Non-pigmented ciliary epithelial cell (primary cell): Measurements from ENCODE around the gene MIEF2.

Experiments used
- DNase-seq: peaks from one replicate; pipeline ENCODE4 v3.0.0-alpha.2; 2010; ENCODE audit warnings: low read depth

MIEF2 gene

DNA sequence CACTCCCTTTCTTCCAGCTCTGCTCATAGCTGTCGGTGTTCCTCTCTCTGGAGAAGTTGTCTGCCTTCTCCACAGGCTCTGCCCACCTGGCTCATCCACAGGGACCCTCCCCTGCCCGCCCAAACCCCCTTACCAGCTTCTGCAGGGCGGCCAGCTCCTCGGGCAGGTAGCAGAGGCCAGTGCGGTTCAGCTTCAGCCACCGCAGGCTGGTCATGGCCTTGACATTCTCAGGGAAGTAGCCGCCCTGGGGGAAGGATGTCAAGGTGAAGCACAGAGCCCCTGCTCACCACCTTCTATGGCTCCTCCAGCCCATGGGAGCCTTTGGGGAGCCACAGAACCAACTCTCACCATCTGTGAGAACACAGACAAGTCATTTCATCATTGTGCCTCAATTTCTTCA lies 3.7 kb upstream of the MIEF2 start:
- no peak for DNase-seq

DNA sequence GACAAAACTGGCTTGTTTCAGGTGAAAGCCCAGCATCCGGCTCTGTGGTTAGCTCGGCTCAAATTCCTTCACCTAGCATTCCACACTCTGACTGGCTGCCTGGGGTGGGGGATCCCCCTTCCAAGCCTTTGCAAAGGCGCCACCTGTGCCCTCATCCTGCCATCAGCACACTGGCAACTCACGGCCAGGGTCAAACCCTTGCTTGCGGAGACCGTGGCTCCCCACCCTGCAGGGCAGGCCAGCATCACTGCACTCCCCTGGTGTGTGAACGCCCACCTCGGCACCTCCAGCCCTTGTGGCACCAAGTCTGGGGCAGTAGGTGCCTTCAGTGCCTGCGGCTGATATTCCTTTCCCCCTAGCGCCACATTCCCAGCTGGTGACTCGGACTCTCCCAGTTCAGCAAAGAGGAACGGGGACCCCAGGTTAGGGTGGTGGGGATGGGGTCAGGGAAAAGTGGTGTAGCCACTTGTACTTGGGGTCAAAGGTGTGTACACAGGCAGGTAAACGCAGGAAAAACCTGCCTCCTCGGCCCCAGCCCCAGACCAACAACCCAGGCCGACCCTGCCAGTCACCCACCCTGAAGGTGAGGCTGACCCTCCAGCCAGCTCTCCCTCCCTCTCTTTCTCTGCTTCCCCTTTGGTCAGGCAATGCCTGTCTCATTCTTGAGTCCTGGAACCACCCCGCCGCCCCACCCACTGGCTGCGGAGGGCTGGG lies 3.0 kb upstream of the MIEF2 start:
- no peak for DNase-seq

DNA sequence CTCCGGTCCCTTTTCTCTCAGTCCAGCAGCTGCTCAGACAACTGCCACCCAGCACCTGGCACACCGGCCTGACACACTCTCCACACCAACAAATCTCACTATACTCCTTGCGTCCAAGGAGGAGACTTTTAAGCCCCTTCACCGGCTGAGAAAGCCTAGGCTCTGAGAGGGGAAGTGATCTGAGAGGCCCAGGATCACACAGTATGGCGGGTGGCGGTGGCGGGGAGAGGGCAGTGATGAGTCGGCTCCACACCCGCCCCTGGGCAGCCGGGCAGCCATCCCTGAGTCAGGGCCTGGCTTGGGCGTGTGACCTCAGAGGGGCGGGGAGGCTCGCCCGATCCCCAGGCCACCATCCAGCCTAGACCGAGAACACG lies 2.5 kb upstream of the MIEF2 start:
- no peak for DNase-seq

DNA sequence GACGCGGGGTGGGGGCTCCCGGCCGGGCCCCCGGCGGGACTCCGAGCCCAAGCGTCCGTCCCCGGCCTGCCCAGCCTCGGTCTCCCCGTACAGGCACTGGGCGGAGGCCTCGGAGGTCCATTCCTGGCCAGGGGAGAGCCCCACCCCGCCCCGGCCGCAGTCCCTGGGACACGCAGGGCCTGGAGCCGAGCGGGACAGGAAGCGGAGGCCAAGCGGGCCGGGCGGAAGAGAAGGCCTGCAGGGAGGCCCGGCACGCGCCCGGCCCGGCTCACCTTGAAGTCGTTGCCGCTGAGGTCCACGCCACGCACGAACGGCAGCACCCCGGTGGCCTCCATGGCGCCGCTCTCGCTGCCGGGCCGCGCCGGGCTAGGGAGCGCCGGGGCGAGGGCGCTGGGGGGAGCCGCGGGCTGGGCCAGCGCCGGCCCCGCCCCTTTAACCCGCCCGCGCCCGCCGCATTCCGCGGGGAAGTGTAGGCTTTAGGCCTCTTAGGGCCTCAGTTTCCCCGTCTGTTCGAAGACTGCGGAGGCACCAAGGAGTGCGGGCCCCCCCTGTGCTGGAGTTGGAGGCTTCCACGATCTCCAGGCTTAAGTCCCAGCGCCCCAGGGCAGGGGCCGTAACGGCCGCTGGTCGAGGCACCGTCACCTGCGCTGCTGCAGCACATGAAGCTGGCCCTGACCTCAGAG lies 2.0 kb upstream of the MIEF2 start, which contains the start of gene FLII:
FLII (minus strand) TSS at position 383 of the 683 bp plus-strand sequence; CDS start at position 335, 48 bp downstream.
- DNase-seq, result no peak

DNA sequence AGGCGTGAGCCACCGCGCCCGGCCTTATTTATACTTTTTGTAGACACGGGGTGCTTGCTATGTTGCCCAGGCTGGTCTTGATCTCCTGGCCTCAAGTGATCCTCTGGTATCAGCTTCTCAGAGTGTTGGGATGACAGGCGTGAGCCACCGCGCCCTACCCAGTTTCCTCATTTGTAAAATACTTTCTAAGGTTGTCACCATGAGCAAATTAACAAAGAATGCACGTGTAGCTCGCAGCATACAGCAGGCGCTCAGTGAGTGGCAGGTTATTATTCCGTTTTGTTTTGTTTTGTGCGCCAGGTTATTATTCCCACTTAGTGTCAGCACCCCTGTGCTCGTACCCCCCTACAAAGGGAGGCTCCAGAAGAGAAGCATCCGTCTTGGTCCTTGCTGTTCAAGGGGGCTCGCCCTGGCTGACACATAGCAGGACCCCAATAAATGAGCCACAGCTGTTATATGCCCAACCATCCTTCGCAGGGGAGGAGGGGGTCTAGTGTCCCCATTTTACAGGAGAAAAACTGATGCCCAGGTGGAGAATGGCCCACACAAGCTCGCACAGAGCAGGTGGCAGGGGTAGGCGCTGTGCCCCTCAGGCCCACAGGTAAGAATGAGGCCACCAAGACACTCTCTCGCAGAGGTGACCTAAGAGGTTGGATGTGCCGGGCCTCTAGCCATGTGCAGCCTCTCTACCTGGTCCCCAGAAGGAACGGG lies 686 bp upstream of the MIEF2 start:
- DNase-seq, result no peak

DNA sequence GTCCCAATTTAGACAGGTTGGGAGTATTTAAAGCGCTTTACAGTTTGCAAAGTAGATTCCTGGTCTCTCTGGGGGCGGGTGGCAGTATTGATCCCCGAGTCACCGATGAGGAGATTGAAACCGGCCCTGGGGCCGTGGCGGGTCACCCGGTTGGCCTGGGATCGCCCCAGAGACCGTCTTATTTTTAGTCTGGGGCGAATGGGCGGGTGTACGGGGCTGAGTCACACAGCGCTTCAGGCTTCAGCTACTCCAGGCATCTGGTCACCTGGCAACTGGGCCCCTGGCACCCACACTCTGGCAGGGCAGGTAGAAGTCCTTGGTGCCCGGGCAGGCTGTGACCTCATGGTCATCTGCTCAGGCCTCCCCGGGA lies 669 bp downstream of the MIEF2 start:
- DNase-seq, result no peak

DNA sequence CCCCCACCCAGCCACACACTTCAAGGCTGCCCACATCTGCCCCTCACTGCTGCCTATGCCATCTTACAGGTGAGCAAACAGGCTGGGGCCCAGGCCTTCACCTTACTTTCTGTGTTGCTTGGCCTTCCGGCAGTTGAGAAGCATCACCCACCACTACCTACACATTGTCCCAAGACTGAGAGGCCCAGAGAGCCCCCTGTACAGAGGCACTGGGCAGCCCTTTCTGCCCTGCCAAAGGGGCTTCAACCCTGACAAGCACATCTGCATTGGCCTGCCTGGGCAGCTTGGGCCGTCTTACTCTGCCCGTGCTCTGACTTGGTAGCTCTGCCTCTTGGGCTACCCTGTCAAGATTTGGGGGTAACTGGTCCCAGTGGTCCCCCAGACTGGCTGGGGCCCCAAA lies 1.2 kb downstream of the MIEF2 start:
- DNase-seq, result no peak

DNA sequence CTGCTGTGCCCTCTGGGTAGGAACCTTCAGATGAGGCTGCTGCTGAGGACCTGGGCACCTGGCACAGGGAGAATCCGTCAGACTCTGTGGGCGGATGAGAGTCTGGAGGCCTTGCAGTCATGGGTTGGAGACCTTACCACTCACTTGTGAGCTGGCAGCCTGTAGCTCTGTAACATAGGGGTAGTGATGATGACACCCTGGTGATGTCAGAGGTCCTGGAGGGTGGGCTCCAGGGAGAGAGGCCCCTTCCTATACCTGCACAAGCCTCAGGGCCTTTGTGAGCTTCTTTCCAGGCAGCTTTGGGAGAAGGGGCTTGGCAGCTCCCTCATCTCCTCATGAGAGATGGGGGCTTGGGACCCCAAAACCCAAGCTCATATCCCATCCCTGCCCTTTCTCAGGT lies 1.6 kb downstream of the MIEF2 start:
- no peak for DNase-seq

DNA sequence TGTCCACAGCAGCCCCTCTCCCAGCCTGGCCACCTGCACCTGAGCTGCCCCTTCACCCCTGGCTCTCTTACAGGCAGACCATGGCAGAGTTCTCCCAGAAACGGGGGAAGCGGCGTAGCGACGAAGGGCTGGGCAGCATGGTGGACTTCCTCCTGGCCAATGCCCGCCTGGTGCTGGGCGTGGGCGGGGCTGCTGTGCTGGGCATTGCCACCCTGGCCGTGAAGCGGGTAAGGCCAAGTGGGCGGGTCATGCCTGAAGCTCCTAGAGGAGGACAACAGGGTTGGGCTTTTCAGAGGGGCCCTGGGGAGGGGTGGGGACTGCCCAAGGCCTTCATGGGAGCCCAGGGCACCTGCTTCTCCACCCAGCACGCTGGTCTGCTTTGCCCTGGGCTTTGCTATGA lies 2.2 kb downstream of the MIEF2 start:
- no peak for DNase-seq

DNA sequence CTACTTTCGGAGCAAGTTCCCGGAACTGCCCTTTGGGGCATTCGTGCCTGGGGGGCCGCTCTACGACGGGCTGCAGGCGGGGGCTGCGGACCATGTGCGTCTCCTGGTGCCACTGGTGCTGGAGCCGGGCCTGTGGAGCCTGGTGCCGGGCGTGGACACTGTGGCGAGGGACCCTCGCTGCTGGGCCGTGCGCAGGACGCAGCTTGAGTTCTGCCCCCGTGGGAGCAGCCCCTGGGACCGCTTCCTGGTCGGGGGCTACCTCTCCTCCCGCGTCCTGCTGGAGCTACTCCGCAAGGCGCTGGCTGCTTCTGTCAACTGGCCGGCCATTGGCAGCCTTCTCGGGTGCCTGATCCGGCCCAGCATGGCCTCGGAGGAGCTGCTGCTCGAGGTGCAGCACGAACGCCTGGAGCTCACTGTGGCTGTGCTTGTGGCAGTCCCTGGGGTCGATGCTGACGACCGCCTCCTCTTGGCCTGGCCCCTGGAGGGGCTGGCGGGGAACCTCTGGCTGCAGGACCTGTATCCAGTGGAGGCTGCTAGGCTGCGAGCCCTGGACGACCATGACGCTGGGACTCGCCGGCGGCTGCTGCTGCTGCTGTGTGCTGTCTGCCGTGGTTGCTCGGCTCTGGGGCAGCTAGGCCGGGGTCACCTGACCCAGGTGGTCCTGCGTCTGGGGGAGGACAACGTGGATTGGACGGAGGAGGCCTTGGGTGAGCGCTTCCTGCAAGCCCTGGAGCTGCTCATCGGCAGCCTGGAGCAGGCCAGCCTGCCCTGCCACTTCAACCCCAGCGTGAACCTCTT lies 3.6 kb downstream of the MIEF2 start:
- no peak for DNase-seq

DNA sequence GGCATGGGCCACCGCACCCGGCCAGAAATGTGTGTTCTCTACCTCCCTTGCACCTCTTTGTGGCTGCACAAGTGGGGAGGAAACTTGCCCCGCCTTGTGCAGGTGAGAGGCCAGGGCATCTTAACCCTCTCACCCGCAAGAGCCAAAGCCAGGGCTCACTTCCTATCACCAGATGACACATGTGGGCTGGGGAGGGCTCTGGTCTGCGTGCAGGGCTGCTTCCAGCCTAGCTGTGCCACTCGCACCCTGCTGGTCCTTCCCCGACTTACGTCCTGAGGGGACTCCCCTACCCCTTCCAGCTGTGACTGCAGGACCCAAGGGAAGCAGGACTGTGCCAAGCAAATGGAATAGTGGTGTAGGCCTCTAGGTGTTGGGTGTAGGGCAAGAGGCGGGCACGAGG lies 6.9 kb downstream of the MIEF2 start:
- no peak for DNase-seq

DNA sequence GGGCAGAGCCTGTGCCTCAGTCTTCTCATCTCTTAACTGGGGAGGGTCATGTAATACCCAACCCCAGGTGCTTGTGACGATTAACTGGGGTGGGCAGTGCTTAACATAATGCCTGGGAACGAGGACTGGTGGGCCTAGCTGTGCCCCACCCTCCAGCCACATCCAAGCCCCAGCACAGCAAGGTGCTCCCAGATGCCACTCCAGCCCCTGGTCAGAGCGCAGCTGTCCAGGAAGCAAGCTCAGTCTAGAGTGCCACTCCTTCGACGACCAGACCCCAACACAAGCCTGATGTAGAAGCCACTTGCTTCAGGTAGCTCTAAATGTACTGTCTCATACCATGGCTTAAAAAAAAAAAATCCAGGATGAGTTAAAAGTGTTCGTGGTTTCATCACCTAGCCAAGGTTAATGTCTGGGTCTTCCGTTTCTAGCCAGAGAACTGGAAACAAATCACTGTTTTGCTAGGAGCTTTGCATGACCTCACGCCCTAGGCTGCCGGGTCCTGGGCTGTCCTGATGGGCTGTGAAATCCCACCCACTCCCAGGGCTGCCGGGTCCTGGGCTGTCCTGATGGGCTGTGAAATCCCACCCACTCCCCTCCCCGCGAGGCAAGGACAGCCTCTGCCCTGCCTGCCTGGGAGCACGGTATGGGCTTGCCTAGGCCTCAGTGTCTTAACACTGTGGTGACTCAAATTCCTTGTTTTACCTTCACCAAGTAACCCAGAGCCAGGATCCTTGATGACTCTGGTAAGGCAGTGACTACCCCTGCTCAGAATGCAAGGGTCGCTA lies 7.7 kb downstream of the MIEF2 start:
- DNase-seq, result no peak

DNA sequence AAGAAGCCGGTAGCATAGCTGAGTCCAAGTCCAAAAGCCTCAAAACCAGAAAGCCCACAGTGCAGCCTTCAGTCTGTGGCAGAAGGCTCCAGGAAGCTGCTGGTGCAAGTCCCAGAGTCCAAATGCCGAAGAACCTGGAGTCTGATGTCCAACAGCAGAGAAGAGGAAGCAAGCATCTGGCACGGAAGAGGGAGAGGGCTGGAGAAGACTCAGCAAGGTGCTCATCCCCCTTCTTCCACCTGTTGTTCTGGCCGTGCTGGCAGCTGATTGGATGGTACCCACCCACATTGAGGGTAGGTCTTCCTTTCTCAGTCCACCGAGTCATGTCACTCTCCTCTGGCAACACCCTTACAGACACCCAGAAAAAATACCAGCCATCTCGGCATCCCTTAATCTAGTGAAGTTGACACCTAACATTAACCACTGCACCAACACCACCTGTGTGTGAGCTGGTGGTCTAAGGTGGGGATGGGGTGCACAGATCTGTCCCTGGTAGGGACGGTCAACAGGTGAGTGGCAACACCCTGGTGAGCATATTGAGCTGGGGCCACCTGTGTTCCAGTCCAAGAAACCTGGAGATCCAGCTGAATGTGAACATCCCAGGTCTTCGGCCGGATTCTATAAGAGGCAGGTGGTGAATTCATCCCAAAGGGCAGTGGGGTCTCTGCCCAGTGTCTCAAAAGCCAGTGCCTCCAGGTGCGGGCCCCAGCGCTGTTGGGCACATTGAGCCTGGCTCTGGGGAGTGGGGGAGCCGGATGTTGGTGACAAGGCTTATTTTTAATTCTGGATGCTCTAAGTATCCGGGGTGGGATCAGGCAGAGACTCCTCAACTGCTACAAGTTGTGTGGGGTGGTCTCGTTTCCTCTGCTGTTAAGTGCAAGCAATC lies 9.8 kb downstream of the MIEF2 start:
- DNase-seq, result no peak

DNA sequence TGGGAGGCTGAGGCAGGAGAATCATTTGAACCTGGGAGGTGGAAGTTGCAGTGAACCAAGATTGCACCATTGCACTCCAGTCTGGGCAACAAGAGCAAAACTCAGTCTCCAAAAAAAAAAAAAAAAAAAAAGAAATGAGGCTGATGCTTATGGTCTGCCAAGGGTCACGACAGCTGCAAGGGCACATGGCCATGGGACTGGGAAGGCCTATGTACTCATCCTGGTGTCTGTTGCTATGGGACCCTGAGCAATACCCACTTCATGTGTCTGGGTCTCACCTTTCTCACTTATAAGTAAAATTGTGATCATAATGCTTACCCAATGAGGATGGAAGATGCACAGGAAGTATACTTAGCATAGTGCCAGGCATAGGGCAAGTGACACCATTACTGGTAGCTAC lies 16.6 kb downstream of the MIEF2 start:
- no peak for DNase-seq

DNA sequence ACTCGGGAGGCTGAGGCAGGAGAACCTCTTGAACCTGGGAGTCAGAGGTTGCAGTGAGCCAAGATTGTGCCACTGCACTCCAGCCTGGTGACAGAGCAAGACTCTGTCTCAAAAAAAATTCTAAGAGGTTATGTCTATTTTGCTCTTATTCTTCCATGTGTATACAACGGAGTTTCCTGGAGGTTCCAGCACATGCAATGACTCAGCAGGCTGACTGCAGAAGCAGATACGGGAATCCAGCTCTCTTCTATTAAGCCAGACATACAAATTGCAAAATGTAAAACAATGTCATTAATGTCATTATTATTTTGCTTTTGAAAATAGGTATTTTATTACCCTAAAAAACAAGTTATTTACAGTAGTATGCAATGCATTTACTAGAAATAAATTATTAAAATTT lies 18.4 kb downstream of the MIEF2 start:
- DNase-seq, result no peak

DNA sequence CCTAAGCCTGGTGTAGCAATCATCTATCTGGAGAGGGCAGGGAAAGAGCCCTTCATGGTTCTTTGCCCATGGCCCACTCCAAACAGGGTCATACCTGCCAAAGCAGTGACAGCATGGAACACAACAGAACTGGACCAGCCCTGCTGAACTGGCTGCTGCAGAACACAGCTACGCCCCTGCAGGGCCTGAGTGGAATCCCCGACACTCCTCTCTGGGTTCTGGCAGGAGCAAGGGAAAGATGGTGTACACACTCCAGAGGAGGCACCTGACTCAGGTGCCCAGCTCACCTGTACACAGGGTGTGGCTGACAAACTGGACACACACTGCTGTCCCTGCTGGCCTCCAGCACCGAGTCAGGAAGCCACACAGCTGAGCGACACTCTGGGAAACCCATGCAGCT lies 19.8 kb downstream of the MIEF2 start:
- no peak for DNase-seq

DNA sequence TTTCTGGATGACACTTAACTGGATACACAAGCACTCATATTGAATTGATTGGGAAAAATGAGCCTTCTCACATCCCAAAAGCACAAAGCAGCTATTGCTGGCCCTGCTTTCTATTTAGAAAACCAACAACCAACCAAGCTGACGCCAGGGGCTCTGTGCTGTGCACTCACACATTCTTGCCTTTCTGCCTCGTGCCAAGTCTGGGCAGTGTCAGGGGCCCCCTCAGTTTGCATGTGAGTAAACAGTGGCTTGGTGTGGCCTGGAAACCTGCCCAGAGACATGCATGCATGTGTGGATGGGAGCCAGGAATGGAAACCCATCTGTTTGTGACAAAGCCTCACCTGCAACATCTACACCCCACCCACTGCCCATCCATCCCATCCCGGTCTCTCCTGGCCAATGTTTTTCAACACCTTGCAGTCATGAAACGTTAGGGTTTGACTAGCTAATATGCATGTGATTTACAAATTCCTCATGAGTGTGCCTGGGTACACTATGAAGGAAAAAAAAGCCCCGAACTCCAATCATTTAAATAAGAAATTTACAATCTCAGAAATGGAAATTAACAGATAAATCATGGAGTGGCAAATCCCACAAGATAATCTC lies 20.4 kb downstream of the MIEF2 start:
- no peak for DNase-seq

DNA sequence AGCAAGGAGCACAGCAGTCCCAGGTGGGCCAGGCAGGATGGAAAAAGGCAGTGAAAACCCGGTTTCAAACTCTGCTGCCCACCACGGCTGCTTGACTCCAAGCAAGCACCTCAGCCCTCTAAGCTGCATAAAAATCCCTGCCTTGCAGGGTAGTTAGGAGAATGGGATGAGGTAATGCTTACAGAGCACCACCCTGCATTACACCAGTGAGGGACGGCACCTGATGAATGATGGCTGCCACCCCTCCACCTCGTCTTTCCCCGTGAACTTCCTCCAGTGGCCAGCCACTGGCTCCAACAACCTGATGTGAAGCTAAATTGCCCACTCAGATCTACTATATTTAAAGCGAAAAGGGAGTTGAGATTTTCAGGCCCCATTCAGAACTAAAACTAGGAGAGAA lies 21.3 kb downstream of the MIEF2 start:
- no peak for DNase-seq

DNA sequence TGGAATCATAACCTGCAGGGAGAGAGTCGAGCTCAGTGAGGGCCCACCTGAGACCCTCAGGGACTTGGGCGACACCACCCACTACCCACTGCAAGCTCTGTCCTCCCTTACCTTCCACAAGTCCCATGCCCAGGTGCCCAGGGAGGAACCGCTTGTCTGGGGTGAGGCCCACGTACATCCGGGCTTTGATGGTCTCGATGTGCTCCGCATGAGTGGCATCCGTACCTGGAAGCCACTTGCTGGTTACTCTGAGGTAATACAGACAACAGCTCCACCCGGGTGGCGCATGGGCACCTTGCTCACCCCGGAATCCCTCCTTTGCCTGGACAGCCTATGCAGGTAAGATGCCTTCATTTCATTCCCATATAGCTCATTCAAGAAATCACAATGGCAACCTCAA lies 24.8 kb downstream of the MIEF2 start:
- DNase-seq, result no peak
